WTC11 (cell line): ENCODE data around the gene PANK4. TPM values are rescaled to one million over a fixed set of nuclear protein-coding genes. Genes with fewer than 3 reads are reported as not detected.

Experiments used
- ATAC-seq: fragments of 200-7000 bp; cut with Tn5 transposase; 2 replicates; pipeline ENCODE4 v1.10.0; 2021; ENCODE audit warnings: mild to moderate bottlenecking, moderate library complexity
- CTCF ChIA-PET: fragments of 300-600 bp; sonication (Branson Sonifier 250); formaldehyde crosslinking; loops from one replicate; lab custom pipeline; 2021; ENCODE audit warnings: antibody characterized with exemption; lab: Charles Lee
- POLR2A ChIA-PET: fragments of 350-600 bp; sonication (Branson Sonifier 250); formaldehyde crosslinking; loops from one replicate; lab custom pipeline; 2021; ENCODE audit warnings: antibody characterized with exemption; lab: Charles Lee
- DNase-seq: peaks from one replicate; pipeline ENCODE4 v3.0.0; 2021; ENCODE audit warnings: low spot score
- H3K27ac Mint-ChIP-seq: 2 replicates; pipeline ENCODE4 v1.8.0; 2021; ENCODE audit warnings: mixed read lengths
- H3K27me3 Mint-ChIP-seq: 2 replicates; pipeline ENCODE4 v1.8.0; 2021; ENCODE audit warnings: low read depth, mild to moderate bottlenecking, moderate library complexity, mixed read lengths
- H3K36me3 Mint-ChIP-seq: 2 replicates; pipeline ENCODE4 v1.8.0; 2021; ENCODE audit warnings: mixed read lengths
- H3K4me1 Mint-ChIP-seq: 2 replicates; pipeline ENCODE4 v1.8.0; 2022; ENCODE audit warnings: mixed read lengths
- H3K4me3 Mint-ChIP-seq: 2 replicates; pipeline ENCODE4 v1.8.0; 2021; ENCODE audit warnings: mild to moderate bottlenecking, moderate library complexity, mixed read lengths
- H3K9me3 Mint-ChIP-seq: 2 replicates; pipeline ENCODE4 v1.8.0; 2021; ENCODE audit warnings: mixed read lengths
- ETV6 ChIP-seq: sonication (generic); formaldehyde crosslinking; IDR thresholded peaks from 2 replicates; pipeline ENCODE4 v1.8.1; 2022; ENCODE audit warnings: mild to moderate bottlenecking, missing genetic modification reagents
- GABPB1 ChIP-seq: sonication (generic); formaldehyde crosslinking; IDR thresholded peaks from 2 replicates; pipeline ENCODE4 v1.8.1; 2023; ENCODE audit warnings: mild to moderate bottlenecking, missing genetic modification reagents
- JUN ChIP-seq: sonication (generic); formaldehyde crosslinking; IDR thresholded peaks from 2 replicates; pipeline ENCODE4 v1.8.0; 2023; ENCODE audit warnings: mild to moderate bottlenecking, missing genetic modification reagents
- NFATC4 ChIP-seq: fragments of 250-450 bp; sonication (Bioruptor Pico); IDR thresholded peaks from 2 replicates; pipeline ENCODE4 v1.9.0; 2021; ENCODE audit warnings: mild to moderate bottlenecking
- NFYB ChIP-seq: sonication (generic); formaldehyde crosslinking; conservative IDR thresholded peaks from 2 replicates; pipeline ENCODE4 v1.8.0; 2022; ENCODE audit warnings: low read depth, missing genetic modification reagents
- NR1H2 ChIP-seq: sonication (generic); formaldehyde crosslinking; IDR thresholded peaks from 2 replicates; pipeline ENCODE4 v1.9.0; 2021; ENCODE audit warnings: mild to moderate bottlenecking, moderate library complexity, missing genetic modification reagents
- NR2C2 ChIP-seq: sonication (generic); formaldehyde crosslinking; IDR thresholded peaks from 2 replicates; pipeline ENCODE4 v1.8.0; 2022; ENCODE audit warnings: mild to moderate bottlenecking, missing genetic modification reagents
- SMAD4 ChIP-seq: sonication (generic); formaldehyde crosslinking; IDR thresholded peaks from 2 replicates; pipeline ENCODE4 v1.8.0; 2022; ENCODE audit warnings: mild to moderate bottlenecking, missing genetic modification reagents
- SOX15 ChIP-seq: fragments of 250-450 bp; sonication (Bioruptor Pico); IDR thresholded peaks from 2 replicates; pipeline ENCODE4 v1.9.0; 2021; ENCODE audit warnings: mild to moderate bottlenecking
- TCF7 ChIP-seq: sonication (generic); formaldehyde crosslinking; IDR thresholded peaks from 2 replicates; pipeline ENCODE4 v1.8.0; 2022; ENCODE audit warnings: mild to moderate bottlenecking, low read depth, missing genetic modification reagents, moderate library complexity
- TEAD1 ChIP-seq: sonication (generic); formaldehyde crosslinking; IDR thresholded peaks from 2 replicates; pipeline ENCODE4 v1.8.0; 2022; ENCODE audit warnings: mild to moderate bottlenecking, missing genetic modification reagents
- ZNF121 ChIP-seq: sonication (generic); formaldehyde crosslinking; IDR thresholded peaks from 2 replicates; pipeline ENCODE4 v1.8.0; 2023; ENCODE audit warnings: missing genetic modification reagents
- ZNF263 ChIP-seq: sonication (generic); formaldehyde crosslinking; IDR thresholded peaks from 2 replicates; pipeline ENCODE4 v1.8.1; 2022; ENCODE audit warnings: low read depth, mild to moderate bottlenecking, moderate library complexity, missing genetic modification reagents
- ZNF396 ChIP-seq: fragments of 250-450 bp; sonication (Bioruptor Pico); IDR thresholded peaks from 2 replicates; pipeline ENCODE4 v1.8.0; 2021; ENCODE audit warnings: mild to moderate bottlenecking, moderate library complexity, borderline replicate concordance
- ZNF416 ChIP-seq: fragments of 250-450 bp; sonication (Bioruptor Pico); IDR thresholded peaks from 2 replicates; pipeline ENCODE4 v1.9.0; 2021; ENCODE audit warnings: mild to moderate bottlenecking, inconsistent platforms
- total RNA-seq: library from RNA; stranded (reverse); gene quantifications from 3 replicates; pipeline ENCODE4 v1.2.3, GENCODE V29; 2021
- TF ChIP-seq, protein P1 (sequence below): sonication (generic); formaldehyde crosslinking; IDR thresholded peaks from 2 replicates; pipeline ENCODE4 v1.8.1; 2022; ENCODE audit warnings: low read depth, mild to moderate bottlenecking, moderate library complexity, missing genetic modification reagents, borderline replicate concordance
- TF ChIP-seq, protein P2 (sequence below): fragments of 250-450 bp; sonication (Bioruptor Pico); IDR thresholded peaks from 2 replicates; pipeline ENCODE4 v1.9.0; 2021; ENCODE audit warnings: mild to moderate bottlenecking
- TF ChIP-seq, protein P3 (sequence below): fragments of 250-450 bp; sonication (Bioruptor Pico); conservative IDR thresholded peaks from 2 replicates; pipeline ENCODE4 v1.9.0; 2021; ENCODE audit warnings: mild to moderate bottlenecking
- TF ChIP-seq, protein P4 (sequence below): sonication (generic); formaldehyde crosslinking; IDR thresholded peaks from 2 replicates; pipeline ENCODE4 v1.8.1; 2022; ENCODE audit warnings: mild to moderate bottlenecking, missing genetic modification reagents, moderate library complexity, borderline replicate concordance
- TF ChIP-seq, protein P5 (sequence below): sonication (generic); formaldehyde crosslinking; IDR thresholded peaks from 2 replicates; pipeline ENCODE4 v1.8.1; 2023; ENCODE audit warnings: mild to moderate bottlenecking, missing genetic modification reagents, borderline replicate concordance

PANK4 gene
- total RNA-seq, 1 experiment from 2014 or later: 52.5 TPM

DNA sequence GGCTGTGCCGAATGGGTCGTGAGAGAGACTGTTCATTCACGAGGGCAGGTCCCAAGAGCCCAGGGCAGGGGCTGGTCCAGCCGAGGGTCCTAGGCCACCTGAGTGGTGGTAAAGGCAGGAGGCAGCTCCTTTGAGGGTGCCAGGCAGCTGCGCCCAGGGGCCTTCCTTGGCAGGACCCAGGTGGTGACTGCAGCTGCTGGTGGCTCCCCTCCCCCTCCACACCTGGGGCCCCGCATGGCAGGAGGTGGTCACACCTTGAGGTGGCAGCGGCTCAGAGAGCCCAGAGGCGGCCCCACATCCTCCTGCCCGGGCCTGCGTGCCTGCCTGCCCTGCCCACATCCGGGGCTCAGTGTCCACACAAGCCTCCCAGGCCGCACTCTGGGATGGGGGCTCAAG lies 60.1 kb downstream of the PANK4 start:
- DNase-seq (no peak), ATAC-seq (no peak)
- POLR2A ChIA-PET: no interaction called here
- Mint-ChIP-seq H3K4me1 (no peaks in the 10 kb centered on the region), H3K4me3 (no peak overlapping the region), H3K27me3 (no peaks in the 10 kb centered on the region), H3K9me3 (no peaks in the 10 kb centered on the region), H3K27ac (no peak overlapping the region), H3K36me3 (no peaks in the 10 kb centered on the region)
- no peak for TF ChIP-seq JUN (CRISPR knock-in tag)
- TF ChIP-seq, protein P1, sequence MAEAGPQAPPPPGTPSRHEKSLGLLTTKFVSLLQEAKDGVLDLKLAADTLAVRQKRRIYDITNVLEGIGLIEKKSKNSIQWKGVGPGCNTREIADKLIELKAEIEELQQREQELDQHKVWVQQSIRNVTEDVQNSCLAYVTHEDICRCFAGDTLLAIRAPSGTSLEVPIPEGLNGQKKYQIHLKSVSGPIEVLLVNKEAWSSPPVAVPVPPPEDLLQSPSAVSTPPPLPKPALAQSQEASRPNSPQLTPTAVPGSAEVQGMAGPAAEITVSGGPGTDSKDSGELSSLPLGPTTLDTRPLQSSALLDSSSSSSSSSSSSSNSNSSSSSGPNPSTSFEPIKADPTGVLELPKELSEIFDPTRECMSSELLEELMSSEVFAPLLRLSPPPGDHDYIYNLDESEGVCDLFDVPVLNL (CRISPR knock-in tag): 0 out of 2 replicates have a peak, but pooled peaks have one; percentile 22
- CTCF ChIA-PET: interaction anchor here (1.8 kb wide), 1 partner anchor 96 kb away, joined by 6 read pairs; no protein-coding TSS in a partner anchor

DNA sequence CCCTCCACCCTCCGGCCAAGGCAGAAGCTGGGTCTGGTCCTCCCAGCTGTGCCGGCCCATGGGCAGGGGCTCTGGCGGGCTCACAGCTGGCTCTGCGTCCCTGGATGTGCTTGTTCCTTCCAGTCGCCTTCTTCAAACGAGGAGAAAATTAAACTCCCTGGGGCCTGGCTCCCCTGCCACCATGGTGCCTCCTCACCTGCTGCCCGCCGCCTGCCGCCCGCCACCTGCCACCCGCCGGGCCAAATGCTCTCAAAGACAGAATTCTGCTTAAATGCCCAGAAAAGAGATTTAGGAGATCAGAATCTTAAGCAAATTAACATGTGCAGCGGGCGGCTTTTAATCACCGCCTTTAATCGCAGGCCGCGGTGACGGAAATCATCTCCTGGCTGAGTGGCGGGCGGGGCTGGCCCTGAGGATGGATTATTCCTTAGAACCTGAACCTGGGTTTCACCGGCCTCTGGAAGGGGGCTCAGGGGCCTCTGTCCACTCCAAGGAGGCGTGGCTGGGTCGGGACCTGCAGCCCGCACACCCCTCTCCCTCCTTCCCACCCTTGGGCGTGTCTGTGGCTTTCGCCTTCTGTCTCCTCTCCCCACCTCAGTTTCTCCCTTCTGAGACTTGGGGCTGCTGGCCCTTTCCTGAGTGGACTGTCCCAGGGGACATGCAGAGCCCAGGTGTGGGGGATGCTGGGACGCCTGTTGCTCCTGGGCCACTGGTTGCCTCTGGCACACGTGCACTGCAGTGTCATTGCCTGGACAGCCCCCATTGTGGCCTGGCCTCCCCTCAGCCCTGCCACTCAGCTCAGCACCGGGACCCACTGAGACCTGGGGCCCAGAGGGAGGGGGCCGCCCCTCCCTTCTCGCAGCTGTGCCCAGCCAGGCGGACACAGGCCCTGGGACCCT lies 60.8 kb downstream of the PANK4 start:
- Mint-ChIP-seq H3K27me3 (no peaks in the 10 kb centered on the region), H3K36me3 (no peaks in the 10 kb centered on the region), H3K4me3 (no peak overlapping the region), H3K4me1 (no peaks in the 10 kb centered on the region), H3K9me3 (no peaks in the 10 kb centered on the region), H3K27ac (no peak overlapping the region)
- TF ChIP-seq SMAD4 (CRISPR knock-in tag) (no peak), ETV6 (CRISPR knock-in tag) (no peak)
- TF ChIP-seq, protein P2, sequence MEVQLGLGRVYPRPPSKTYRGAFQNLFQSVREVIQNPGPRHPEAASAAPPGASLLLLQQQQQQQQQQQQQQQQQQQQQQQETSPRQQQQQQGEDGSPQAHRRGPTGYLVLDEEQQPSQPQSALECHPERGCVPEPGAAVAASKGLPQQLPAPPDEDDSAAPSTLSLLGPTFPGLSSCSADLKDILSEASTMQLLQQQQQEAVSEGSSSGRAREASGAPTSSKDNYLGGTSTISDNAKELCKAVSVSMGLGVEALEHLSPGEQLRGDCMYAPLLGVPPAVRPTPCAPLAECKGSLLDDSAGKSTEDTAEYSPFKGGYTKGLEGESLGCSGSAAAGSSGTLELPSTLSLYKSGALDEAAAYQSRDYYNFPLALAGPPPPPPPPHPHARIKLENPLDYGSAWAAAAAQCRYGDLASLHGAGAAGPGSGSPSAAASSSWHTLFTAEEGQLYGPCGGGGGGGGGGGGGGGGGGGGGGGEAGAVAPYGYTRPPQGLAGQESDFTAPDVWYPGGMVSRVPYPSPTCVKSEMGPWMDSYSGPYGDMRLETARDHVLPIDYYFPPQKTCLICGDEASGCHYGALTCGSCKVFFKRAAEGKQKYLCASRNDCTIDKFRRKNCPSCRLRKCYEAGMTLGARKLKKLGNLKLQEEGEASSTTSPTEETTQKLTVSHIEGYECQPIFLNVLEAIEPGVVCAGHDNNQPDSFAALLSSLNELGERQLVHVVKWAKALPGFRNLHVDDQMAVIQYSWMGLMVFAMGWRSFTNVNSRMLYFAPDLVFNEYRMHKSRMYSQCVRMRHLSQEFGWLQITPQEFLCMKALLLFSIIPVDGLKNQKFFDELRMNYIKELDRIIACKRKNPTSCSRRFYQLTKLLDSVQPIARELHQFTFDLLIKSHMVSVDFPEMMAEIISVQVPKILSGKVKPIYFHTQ (CRISPR knock-in tag): no peak
- no peak for DNase-seq
- CTCF ChIA-PET: no interaction called here
- ATAC-seq: no peak
- POLR2A ChIA-PET: no interaction called here

DNA sequence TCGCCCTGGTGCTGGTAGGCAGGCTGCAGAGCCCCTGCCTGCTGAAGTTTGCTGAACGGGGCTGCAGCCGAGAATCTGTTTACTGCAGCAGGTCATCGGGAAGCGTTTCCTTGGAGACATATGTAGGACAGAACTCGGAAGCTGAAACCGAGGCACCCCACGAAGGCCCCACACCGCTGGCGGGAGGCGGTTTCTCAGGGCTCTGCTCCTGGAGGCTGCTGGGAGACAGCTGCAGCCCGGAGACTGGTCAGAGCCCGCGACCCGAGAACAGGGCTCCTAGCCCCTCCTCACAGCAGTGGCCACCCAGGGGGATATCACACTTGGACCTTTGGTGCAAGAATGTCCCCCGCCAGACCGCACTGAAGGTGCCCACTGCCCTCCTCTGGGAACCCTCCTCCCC lies 63.0 kb downstream of the PANK4 start:
- Mint-ChIP-seq H3K4me1 (no peaks in the 10 kb centered on the region), H3K27ac (no peak overlapping the region), H3K36me3 (no peaks in the 10 kb centered on the region), H3K9me3 (no peaks in the 10 kb centered on the region), H3K27me3 (no peaks in the 10 kb centered on the region), H3K4me3 (no peak overlapping the region)
- CTCF ChIA-PET: interaction anchor here (1.6 kb wide), 1 partner anchor 10 kb away, joined by 3 read pairs; no protein-coding TSS in a partner anchor
- no peak for ATAC-seq
- DNase-seq: no peak
- POLR2A ChIA-PET: no interaction called here
- no peak for TF ChIP-seq TCF7
- no peak for TF ChIP-seq ETV6 (CRISPR knock-in tag)
- TF ChIP-seq, protein P3, sequence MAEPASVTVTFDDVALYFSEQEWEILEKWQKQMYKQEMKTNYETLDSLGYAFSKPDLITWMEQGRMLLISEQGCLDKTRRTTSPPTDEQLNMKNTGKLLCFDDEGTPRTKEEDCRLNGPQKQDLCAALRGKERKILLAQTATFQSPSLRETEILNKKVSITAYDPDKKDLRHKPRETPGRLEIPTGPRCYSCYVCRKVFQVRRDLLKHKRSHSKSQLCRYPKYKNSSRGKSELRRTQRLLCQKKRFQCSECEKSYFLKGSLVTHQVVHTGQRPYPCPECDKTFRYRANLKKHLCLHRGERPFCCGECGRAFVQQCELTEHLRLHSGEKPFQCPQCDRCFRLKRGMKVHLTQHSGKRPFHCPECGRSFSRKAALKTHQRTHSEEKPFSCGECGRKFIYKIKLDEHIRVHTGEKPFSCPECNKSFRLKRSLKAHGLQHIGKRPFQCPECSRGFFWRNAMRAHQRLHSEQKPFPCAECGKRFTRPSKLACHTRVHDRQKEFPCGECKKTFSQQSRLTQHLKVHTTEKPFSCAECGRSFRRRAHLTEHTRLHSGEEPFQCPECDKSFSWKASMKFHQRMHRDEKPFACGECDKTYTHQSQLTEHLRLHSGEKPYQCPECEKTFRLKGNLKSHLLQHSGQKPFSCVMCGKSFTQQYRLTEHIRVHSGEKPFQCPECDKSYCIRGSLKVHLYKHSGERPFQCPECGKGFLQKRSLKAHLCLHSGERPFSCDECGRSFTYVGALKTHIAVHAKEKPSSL: no peak
- TF ChIP-seq SMAD4 (CRISPR knock-in tag): no peak
- TF ChIP-seq NFYB: no peak
- TF ChIP-seq, protein P4, sequence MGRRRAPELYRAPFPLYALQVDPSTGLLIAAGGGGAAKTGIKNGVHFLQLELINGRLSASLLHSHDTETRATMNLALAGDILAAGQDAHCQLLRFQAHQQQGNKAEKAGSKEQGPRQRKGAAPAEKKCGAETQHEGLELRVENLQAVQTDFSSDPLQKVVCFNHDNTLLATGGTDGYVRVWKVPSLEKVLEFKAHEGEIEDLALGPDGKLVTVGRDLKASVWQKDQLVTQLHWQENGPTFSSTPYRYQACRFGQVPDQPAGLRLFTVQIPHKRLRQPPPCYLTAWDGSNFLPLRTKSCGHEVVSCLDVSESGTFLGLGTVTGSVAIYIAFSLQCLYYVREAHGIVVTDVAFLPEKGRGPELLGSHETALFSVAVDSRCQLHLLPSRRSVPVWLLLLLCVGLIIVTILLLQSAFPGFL (CRISPR knock-in tag): no peak
- no peak for TF ChIP-seq ZNF121 (CRISPR knock-in tag)
- TF ChIP-seq NR1H2 (CRISPR knock-in tag): no peak
- no peak for TF ChIP-seq ZNF416 (CRISPR knock-in tag)
- TF ChIP-seq GABPB1 (CRISPR knock-in tag): no peak
- no peak for TF ChIP-seq ZNF396 (CRISPR knock-in tag)
- TF ChIP-seq, protein P5, sequence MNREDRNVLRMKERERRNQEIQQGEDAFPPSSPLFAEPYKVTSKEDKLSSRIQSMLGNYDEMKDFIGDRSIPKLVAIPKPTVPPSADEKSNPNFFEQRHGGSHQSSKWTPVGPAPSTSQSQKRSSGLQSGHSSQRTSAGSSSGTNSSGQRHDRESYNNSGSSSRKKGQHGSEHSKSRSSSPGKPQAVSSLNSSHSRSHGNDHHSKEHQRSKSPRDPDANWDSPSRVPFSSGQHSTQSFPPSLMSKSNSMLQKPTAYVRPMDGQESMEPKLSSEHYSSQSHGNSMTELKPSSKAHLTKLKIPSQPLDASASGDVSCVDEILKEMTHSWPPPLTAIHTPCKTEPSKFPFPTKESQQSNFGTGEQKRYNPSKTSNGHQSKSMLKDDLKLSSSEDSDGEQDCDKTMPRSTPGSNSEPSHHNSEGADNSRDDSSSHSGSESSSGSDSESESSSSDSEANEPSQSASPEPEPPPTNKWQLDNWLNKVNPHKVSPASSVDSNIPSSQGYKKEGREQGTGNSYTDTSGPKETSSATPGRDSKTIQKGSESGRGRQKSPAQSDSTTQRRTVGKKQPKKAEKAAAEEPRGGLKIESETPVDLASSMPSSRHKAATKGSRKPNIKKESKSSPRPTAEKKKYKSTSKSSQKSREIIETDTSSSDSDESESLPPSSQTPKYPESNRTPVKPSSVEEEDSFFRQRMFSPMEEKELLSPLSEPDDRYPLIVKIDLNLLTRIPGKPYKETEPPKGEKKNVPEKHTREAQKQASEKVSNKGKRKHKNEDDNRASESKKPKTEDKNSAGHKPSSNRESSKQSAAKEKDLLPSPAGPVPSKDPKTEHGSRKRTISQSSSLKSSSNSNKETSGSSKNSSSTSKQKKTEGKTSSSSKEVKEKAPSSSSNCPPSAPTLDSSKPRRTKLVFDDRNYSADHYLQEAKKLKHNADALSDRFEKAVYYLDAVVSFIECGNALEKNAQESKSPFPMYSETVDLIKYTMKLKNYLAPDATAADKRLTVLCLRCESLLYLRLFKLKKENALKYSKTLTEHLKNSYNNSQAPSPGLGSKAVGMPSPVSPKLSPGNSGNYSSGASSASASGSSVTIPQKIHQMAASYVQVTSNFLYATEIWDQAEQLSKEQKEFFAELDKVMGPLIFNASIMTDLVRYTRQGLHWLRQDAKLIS (CRISPR knock-in tag): no peak
- TF ChIP-seq ZNF263 (CRISPR knock-in tag): no peak
- TF ChIP-seq SOX15 (CRISPR knock-in tag): no peak
- no peak for TF ChIP-seq TEAD1 (CRISPR knock-in tag)
- no peak for TF ChIP-seq NFATC4
- TF ChIP-seq NR2C2 (CRISPR knock-in tag): no peak
